Measurements from ENCODE around the gene CSNK1G1.
"Not testable (repeated sequence)": the region's sequence is repeated elsewhere in the genome, so short reads cannot be mapped to it uniquely, and the experiment has no call there.

CSNK1G1 gene

GRCh38 chr15:64121614-64122013, 234.4 kb downstream of the CSNK1G1 start:
- TF ChIP-seq, protein P1, sequence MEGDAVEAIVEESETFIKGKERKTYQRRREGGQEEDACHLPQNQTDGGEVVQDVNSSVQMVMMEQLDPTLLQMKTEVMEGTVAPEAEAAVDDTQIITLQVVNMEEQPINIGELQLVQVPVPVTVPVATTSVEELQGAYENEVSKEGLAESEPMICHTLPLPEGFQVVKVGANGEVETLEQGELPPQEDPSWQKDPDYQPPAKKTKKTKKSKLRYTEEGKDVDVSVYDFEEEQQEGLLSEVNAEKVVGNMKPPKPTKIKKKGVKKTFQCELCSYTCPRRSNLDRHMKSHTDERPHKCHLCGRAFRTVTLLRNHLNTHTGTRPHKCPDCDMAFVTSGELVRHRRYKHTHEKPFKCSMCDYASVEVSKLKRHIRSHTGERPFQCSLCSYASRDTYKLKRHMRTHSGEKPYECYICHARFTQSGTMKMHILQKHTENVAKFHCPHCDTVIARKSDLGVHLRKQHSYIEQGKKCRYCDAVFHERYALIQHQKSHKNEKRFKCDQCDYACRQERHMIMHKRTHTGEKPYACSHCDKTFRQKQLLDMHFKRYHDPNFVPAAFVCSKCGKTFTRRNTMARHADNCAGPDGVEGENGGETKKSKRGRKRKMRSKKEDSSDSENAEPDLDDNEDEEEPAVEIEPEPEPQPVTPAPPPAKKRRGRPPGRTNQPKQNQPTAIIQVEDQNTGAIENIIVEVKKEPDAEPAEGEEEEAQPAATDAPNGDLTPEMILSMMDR (IDR thresholded peaks at IDR 0.05; ENCODE audit: control insufficient read depth, insufficient read depth, low read depth, low read length, missing control alignments) = no peak
- no peak overlapping the region for H3K4me3 ChIP-seq (ENCODE audit: control insufficient read depth, low read depth, low read length)

DNA sequence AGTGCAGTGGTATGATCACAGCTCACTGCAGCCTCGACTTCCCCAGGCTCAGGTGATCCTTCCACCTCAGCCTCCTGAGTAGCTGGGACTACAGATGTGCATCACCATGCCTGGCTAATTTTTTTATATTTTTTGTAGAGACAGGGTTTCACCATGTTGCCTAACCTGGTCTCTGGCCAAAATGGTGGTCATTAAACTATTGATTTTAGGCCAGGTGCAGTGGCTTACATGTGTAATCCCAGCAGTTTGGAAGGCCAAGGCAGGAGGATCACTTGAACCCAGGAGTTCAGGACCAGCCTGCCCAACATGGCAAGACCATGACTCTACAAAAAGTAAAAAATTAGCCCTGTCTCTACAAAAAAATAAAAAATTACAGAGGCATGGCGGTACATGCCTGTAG, 235.7 kb downstream of the CSNK1G1 start:
- DNase-seq (ENCODE audit: low read depth); H3K4me3 ChIP-seq (ENCODE audit: control insufficient read depth, low read depth, low read length): not testable (repeated sequence)

More at GRCh38 chr15:64121614-64122013, 234.4 kb downstream of the CSNK1G1 start:
- DNase-seq (ENCODE audit: low read depth) = no peak

DNA sequence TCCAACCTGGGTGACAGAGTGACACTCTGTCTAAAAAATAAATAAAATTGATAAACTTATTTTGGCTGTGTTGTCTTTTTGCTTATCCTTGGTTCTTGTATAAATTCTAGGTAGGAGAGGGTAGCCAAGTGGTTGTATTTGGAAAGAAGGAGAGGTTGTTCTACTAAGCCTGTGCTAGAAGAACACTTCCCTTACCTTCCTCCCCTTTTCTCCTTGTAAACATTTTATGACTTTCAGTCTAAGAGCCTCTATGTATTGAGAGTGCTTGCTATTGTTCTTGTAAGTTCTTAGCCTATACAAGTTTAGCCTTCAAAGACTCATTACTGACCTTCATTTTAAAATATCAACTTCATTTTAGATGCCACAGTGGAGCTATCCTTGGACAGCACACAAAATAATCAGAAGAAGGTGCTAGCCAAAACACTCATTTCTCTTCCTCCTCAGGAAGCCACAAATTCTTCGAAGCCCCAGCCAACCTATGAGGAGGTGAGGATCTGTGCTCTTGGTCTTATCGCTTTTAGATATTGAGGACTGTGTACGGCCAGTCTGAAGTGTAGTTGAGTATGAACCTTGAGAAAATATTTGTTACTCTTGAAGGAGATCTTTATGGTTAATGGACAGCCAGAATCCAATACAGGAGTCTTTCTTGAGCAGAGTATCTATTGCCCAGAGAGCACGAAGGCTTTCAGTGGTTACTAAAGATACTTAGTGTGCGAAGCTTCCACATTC, 238.1 kb downstream of the CSNK1G1 start:
- DNase-seq (ENCODE audit: low read depth) = no peak

More for the DNA sequence above, 238.1 kb downstream of the CSNK1G1 start:
- H3K4me3 ChIP-seq (ENCODE audit: control insufficient read depth, low read depth, low read length) = no peak overlapping the region
- TF ChIP-seq, protein P1 (IDR thresholded peaks at IDR 0.05; ENCODE audit: control insufficient read depth, insufficient read depth, low read depth, low read length, missing control alignments) = no peak
